Activated CD8-positive, alpha-beta memory T cell treated with anti-CD3 and anti-CD28 coated beads, Interleukin-2, amount 50 U/mL, for 24 hours (primary cell): ENCODE measurements around the gene TMEM123.

ENCODE experiments used
- DNase-seq: peaks from one replicate; pipeline ENCODE4 v3.0.0-alpha.2; 2020; ENCODE audit errors: extremely low read depth

Gene TMEM123

GRCh38 chr11:102364991-102365390 is 87.6 kb downstream of the TMEM123 start:
- no peak for DNase-seq

GRCh38 chr11:102361086-102362031 is 91.2 kb downstream of the TMEM123 start:
- no peak for DNase-seq

- DNase-seq, result no peak
Observed at GRCh38 chr11:102360681-102361080, 91.9 kb downstream of the TMEM123 start.

DNA sequence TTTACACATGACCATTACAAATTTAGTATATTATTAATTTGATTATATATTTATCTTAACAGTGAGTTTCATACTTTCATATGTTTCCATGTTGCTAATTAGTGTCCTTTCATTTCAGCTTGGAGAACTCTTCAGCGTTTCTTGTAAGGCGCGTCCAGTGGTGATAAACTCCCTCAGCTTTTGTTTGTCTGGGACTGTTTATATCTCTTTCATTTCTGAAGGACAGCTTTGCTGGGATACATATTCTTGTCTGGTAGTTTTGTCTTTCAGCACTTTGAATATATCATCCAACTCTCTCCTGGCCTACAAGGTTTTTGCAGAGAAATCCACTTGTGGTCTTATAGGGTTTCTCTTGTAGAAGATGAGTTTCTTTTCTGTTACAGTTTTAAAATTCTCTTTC is 93.2 kb downstream of the TMEM123 start:
- DNase-seq, result no peak

DNA sequence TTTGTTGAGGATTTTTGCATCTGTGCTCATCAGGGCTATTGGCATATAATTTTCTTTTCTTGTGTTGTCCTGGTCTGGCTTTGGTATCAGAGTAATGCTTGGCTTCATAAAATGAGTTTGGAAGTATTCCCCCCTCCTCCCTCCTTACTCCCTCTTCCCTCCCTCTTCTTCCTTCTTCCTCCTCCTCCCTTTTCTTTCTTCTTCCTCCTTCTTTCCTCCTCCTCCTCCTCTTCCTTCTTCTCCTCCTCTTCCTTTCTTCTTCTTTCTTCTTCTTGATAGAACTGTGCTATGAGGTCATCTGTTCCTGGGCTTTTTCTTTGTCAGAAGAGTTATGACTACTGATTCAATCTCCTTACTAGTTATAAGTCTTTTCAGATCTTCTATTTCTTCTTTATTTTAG is 95.4 kb downstream of the TMEM123 start:
- no peak for DNase-seq

DNA sequence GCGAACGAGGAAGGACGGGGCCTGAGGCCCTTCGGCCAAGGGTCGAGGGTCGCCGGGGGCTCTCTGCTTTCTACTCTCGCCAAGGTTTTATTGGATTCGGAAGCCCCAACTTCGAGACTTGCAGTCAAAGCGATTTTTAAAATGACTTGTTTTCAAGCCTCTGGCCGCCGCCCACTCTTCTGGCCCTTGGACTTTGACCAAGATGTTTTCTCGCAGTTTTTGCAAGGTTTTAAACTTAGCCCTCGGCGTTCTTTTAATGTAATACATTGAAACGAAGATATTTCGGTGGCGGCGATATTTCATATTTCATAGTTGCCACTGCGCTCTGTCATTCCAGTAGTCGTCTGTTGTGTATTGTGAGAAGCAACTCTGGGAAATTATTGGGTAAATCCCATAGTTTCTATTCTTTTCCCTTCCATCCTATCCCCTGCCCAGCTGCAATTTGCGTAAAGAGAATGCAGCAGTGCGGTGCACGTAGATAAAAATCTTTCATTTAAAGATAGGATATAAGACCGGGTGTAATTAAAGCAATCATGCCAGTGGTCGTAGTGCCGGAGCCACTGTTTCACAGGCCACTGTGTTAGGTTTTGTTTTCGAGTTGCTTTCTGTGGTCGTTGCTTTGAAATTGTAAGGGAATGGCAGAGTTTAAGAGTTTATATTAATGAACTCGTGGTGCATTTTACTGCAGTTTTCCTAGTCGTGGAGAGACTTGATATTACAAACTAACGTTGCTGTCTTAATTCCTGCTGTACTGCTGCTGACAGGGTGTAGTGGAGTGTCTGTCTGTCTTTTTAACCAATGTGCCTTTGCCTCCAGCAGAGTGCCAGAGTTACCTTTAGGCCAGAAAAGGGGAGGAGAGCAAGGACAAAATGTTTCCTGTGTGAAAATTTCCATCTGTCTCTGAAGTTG is 104.8 kb downstream of the TMEM123 start:
- DNase-seq, result no peak

GRCh38 chr11:102346748-102347461 is 105.7 kb downstream of the TMEM123 start, which contains the start of gene BIRC2:
TSS of gene BIRC2 (plus strand) at chr11:102347214. CDS start at chr11:102349855, 2,641 bp downstream.
- DNase-seq, result peak; percentile 80

GRCh38 chr11:102346456-102346747 is 106.2 kb downstream of the TMEM123 start:
- DNase-seq, result no peak
